Naive thymus-derived CD4-positive, alpha-beta T cell (primary cell): ENCODE results near the gene NEK11. TPM values are rescaled to one million over a fixed set of nuclear protein-coding genes. Genes with fewer than 3 reads are reported as not detected.

ENCODE experiments used
- ATAC-seq: fragments of 150-1000 bp; cut with Tn5 transposase; 2 replicates; pipeline ENCODE4 v1.10.0; 2021; ENCODE audit warnings: mild to moderate bottlenecking, moderate library complexity
- CTCF ChIA-PET: fragments of 350-600 bp; sonication (Branson Sonifier 250); formaldehyde crosslinking; loops from one replicate; lab custom pipeline; 2021; ENCODE audit warnings: antibody characterized with exemption; lab: Charles Lee
- POLR2A ChIA-PET: fragments of 350-600 bp; sonication (Branson Sonifier 250); formaldehyde crosslinking; loops from one replicate; lab custom pipeline; 2021; ENCODE audit warnings: antibody characterized with exemption, inconsistent platforms; lab: Charles Lee
- DNase-seq, 9 donors: peaks; one replicate each; pipeline versions ENCODE4 v3.0.0 to v3.0.0-alpha.2; 2020 to 2022; ENCODE audit warnings: mixed read lengths in 1 of 9
- H3K27ac ChIP-seq: one replicate; pipeline ENCODE4 v1.7.0; 2013; ENCODE audit warnings: mild to moderate bottlenecking, low read depth, low read length, moderate library complexity
- H3K27me3 ChIP-seq, 2 donors: one replicate each; pipeline ENCODE4 v1.7.0; 2013; ENCODE audit warnings: low read length in 2 of 2, mild to moderate bottlenecking in 2 of 2, moderate library complexity in 2 of 2; ENCODE audit not compliant: control insufficient read depth in 2 of 2, insufficient read depth in 2 of 2
- H3K36me3 ChIP-seq, 3 experiments: 1 replicate in 2 of 3; 2 replicates in 1 of 3; pipeline ENCODE4 v1.7.0; 2013; ENCODE audit warnings: low read length in 3 of 3, mild to moderate bottlenecking in 3 of 3, moderate library complexity in 1 of 3; ENCODE audit not compliant: insufficient read depth in 3 of 3, control insufficient read depth in 2 of 3
- H3K4me1 ChIP-seq, 2 donors: one replicate each; pipeline ENCODE4 v1.7.0; 2013; ENCODE audit warnings: low read length in 2 of 2, mild to moderate bottlenecking in 2 of 2, moderate library complexity in 1 of 2; ENCODE audit not compliant: control insufficient read depth in 2 of 2, insufficient read depth in 2 of 2
- H3K4me3 ChIP-seq: 2 replicates; pipeline ENCODE4 v1.7.0; 2013; ENCODE audit warnings: mild to moderate bottlenecking, low read length
- H3K9me3 ChIP-seq, 3 experiments: 1 replicate in 2 of 3; 2 replicates in 1 of 3; pipeline ENCODE4 v1.7.0; 2013; ENCODE audit warnings: low read length in 3 of 3; ENCODE audit not compliant: control insufficient read depth in 2 of 3
- H3K27ac Mint-ChIP-seq, 9 donors: one replicate each; pipeline ENCODE4 v1.8.0; 2020 to 2022; ENCODE audit warnings: mixed read lengths in 9 of 9, mild to moderate bottlenecking in 8 of 9, moderate library complexity in 5 of 9, inconsistent platforms in 2 of 9
- H3K27me3 Mint-ChIP-seq, 5 donors: one replicate each; pipeline ENCODE4 v1.8.0; 2021 to 2022; ENCODE audit warnings: mixed read lengths in 5 of 5, mild to moderate bottlenecking in 1 of 5
- H3K36me3 Mint-ChIP-seq, 5 donors: one replicate each; pipeline ENCODE4 v1.8.0; 2020 to 2022; ENCODE audit warnings: mixed read lengths in 5 of 5, mild to moderate bottlenecking in 3 of 5, inconsistent platforms in 1 of 5
- H3K4me1 Mint-ChIP-seq, 7 donors: one replicate each; pipeline ENCODE4 v1.8.0; 2020 to 2022; ENCODE audit warnings: mixed read lengths in 7 of 7, mild to moderate bottlenecking in 3 of 7, inconsistent platforms in 1 of 7
- H3K4me3 Mint-ChIP-seq, 10 donors: one replicate each; pipeline ENCODE4 v1.8.0; 2020 to 2022; ENCODE audit warnings: mild to moderate bottlenecking in 10 of 10, mixed read lengths in 10 of 10, moderate library complexity in 6 of 10, inconsistent platforms in 2 of 10
- H3K9me3 Mint-ChIP-seq, 11 donors: one replicate each; pipeline ENCODE4 v1.8.0; 2020 to 2022; ENCODE audit warnings: mixed read lengths in 11 of 11, mild to moderate bottlenecking in 4 of 11, inconsistent platforms in 1 of 11, moderate library complexity in 1 of 11
- intact Hi-C, 2 donors: fragments of 100-400 bp; cut with micrococcal nuclease; formaldehyde crosslinking; loops; one replicate each; pipeline ENCODE4 v1.15.1; 2023
- polyA plus RNA-seq, 2 donors: library from polyadenylated mRNA; unstranded; fragments of 300-500 nt; fragmentation: Illumina TruSeq; gene quantifications; one replicate each; pipeline ENCODE4 v1.2.3, GENCODE V29; 2021
- total RNA-seq, 6 experiments: library from RNA in 5 of 6; stranded (reverse) in 5 of 6; gene quantifications; 1 replicate in 5 of 6; 2 replicates in 1 of 6; pipeline ENCODE4 v1.2.3 and lab custom pipeline; 2021 to 2026

NEK11 gene
- total and polyA plus RNA-seq, 7 experiments from 2014 or later: 1.5 to 9.0 (median 4.4) TPM

DNA sequence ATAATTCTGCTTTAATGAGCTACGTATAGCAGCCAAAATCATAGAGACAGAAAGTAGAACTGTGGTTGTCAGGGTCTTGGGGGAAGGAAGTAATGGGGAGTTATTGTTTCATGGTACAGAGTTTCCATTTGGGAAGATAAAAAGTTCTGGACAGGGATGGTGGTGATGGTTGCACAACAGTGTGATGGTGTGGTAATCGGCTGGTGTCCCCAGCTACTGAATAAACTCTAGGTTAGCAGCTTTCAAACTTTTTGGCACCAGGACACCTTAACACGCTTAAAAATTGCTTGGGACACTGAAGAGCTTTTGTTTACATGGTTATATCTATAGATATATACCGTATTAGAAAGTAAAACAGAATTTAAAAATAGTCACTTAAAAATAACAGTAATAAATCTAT lies 166.0 kb downstream of the NEK11 start:
- Mint-ChIP-seq H3K9me3 (peaks cover 0 to 7% (median 4%) of the 10 kb centered on the region in 11 donors), H3K4me3 (no peak overlapping the region), H3K36me3 (no peaks in the 10 kb centered on the region), H3K4me1 (no peaks in the 10 kb centered on the region), H3K27me3 (no peaks in the 10 kb centered on the region), H3K27ac (no peak overlapping the region)
- DNase-seq: no peak
- intact Hi-C loops: no loop called here
- no peak overlapping the region for H3K4me3 ChIP-seq
- POLR2A ChIA-PET: no interaction called here
- no peaks in the 10 kb centered on the region for H3K27me3 ChIP-seq
- no peaks in the 10 kb centered on the region for H3K36me3 ChIP-seq
- H3K27ac ChIP-seq: no peak overlapping the region
- H3K9me3 ChIP-seq: no peaks in the 10 kb centered on the region
- no peaks in the 10 kb centered on the region for H3K4me1 ChIP-seq
- CTCF ChIA-PET: no interaction called here
- no peak for ATAC-seq

GRCh38 chr3:131193641-131194238 lies 167.1 kb downstream of the NEK11 start:
- Mint-ChIP-seq H3K27me3 (no peaks in the 10 kb centered on the region), H3K4me1 (no peaks in the 10 kb centered on the region), H3K4me3 (no peak overlapping the region), H3K9me3 (peaks cover 0 to 7% (median 4%) of the 10 kb centered on the region in 11 donors), H3K27ac (no peak overlapping the region), H3K36me3 (peaks cover 0 to 4% (median 0%) of the 10 kb centered on the region in 5 donors)
- intact Hi-C loops: no loop called here
- Histone ChIP-seq H3K9me3 (no peaks in the 10 kb centered on the region), H3K27ac (no peak overlapping the region), H3K4me1 (no peaks in the 10 kb centered on the region), H3K4me3 (no peak overlapping the region), H3K36me3 (no peaks in the 10 kb centered on the region), H3K27me3 (no peaks in the 10 kb centered on the region)
- DNase-seq (no peak), ATAC-seq (no peak)
- CTCF ChIA-PET: no interaction called here
- POLR2A ChIA-PET: no interaction called here

DNA sequence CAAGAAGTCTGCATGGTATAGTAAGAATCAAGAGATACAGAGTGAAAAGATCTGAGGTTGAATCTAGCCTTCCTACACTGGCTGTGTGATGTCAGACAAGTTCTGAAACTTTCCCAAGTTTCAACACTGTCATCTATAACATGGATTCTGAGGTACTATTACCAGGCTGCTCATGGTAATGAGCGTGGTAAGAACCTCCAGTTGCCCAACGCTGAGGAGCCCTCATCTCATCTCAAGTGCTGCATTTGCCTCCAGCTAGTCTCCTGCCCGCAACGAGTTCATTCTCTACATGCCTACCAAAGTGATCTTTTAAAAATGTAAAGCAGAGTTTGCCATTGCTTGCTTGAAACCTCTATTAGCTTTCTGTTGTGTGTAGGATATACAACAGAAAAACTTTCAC lies 168.1 kb downstream of the NEK11 start:
- Histone ChIP-seq H3K27ac (no peak overlapping the region), H3K4me1 (no peaks in the 10 kb centered on the region), H3K27me3 (no peaks in the 10 kb centered on the region), H3K4me3 (no peak overlapping the region), H3K9me3 (no peaks in the 10 kb centered on the region), H3K36me3 (no peaks in the 10 kb centered on the region)
- Mint-ChIP-seq H3K4me3 (no peak overlapping the region), H3K4me1 (no peaks in the 10 kb centered on the region), H3K36me3 (peaks cover 0 to 4% (median 0%) of the 10 kb centered on the region in 5 donors), H3K27me3 (no peaks in the 10 kb centered on the region), H3K27ac (no peak overlapping the region), H3K9me3 (peaks cover 3 to 11% (median 6%) of the 10 kb centered on the region in 11 donors)
- no peak for ATAC-seq
- POLR2A ChIA-PET: no interaction called here
- DNase-seq: no peak
- CTCF ChIA-PET: no interaction called here
- intact Hi-C loops: no loop called here

DNA sequence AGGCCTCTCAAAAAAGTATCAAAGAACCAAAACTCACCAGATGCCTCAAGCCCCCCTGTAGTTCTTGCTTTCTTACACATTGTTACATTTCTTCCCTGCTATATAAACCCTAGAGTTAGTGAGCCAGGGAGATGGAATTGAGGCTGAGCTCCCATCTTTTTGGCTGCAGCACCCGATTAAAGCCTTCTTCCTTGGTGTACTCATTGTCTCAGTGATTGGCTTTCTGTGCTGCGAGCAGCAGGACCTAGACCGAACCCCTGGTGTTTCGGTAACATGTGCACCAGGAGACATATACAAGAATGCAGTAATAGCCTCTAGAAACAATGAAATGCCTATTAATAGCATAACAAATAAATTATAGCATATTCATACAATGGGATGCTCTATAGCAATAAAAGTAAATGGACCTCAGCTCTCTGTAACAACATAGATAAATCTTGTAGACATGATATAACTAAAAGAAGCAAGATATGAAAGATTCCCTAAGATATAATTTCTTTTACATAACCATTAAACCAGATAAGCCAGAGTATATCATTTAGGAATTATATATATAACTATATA lies 174.0 kb downstream of the NEK11 start:
- H3K27me3 Mint-ChIP-seq: no peaks in the 10 kb centered on the region
- H3K4me3 Mint-ChIP-seq: no peak overlapping the region
- ChIA-PET POLR2A (no interaction called here), CTCF (no interaction called here)
- ATAC-seq: no peak
- Histone ChIP-seq H3K27ac (no peak overlapping the region), H3K4me1 (no peaks in the 10 kb centered on the region), H3K4me3 (no peak overlapping the region), H3K27me3 (no peaks in the 10 kb centered on the region), H3K9me3 (peaks cover 0 to 13% (median 7%) of the 10 kb centered on the region in 3 experiments), H3K36me3 (no peaks in the 10 kb centered on the region)
- no peak overlapping the region for H3K27ac Mint-ChIP-seq
- H3K9me3 Mint-ChIP-seq: peaks cover 5 to 41% (median 14%) of the 10 kb centered on the region in 11 donors
- intact Hi-C loops: no loop called here
- DNase-seq: no peak
- H3K36me3 Mint-ChIP-seq: peaks cover 0 to 8% (median 0%) of the 10 kb centered on the region in 5 donors
- H3K4me1 Mint-ChIP-seq: no peaks in the 10 kb centered on the region

GRCh38 chr3:131216330-131216729 lies 189.7 kb downstream of the NEK11 start:
- ChIA-PET POLR2A (no interaction called here), CTCF (no interaction called here)
- Mint-ChIP-seq H3K36me3 (peaks cover 0 to 9% (median 0%) of the 10 kb centered on the region in 5 donors), H3K27me3 (peaks cover 0 to 3% (median 0%) of the 10 kb centered on the region in 5 donors), H3K4me3 (no peak overlapping the region), H3K4me1 (no peaks in the 10 kb centered on the region), H3K27ac (no peak overlapping the region), H3K9me3 (peaks cover 0 to 4% (median 0%) of the 10 kb centered on the region in 11 donors)
- Histone ChIP-seq H3K9me3 (no peaks in the 10 kb centered on the region), H3K27ac (no peak overlapping the region), H3K4me3 (no peak overlapping the region), H3K36me3 (no peaks in the 10 kb centered on the region), H3K4me1 (no peaks in the 10 kb centered on the region), H3K27me3 (no peaks in the 10 kb centered on the region)
- DNase-seq (no peak), ATAC-seq (no peak)
- intact Hi-C loops: loop anchor here in 1 of 2 donors (10.0 kb wide), 1 partner anchor 98 kb away; no protein-coding TSS in a partner anchor

- no peak overlapping the region for H3K4me3 ChIP-seq
- ATAC-seq (no peak), DNase-seq (no peak)
- Mint-ChIP-seq H3K9me3 (peaks cover 0 to 2% (median 0%) of the 10 kb centered on the region in 11 donors), H3K27me3 (peaks cover 0 to 3% (median 0%) of the 10 kb centered on the region in 5 donors), H3K4me1 (no peaks in the 10 kb centered on the region), H3K4me3 (no peak overlapping the region), H3K27ac (no peak overlapping the region), H3K36me3 (peaks cover 0 to 9% (median 0%) of the 10 kb centered on the region in 5 donors)
- no peaks in the 10 kb centered on the region for H3K36me3 ChIP-seq
- ChIA-PET CTCF (no interaction called here), POLR2A (no interaction called here)
- H3K27ac ChIP-seq: no peak overlapping the region
- no peaks in the 10 kb centered on the region for H3K4me1 ChIP-seq
- no peaks in the 10 kb centered on the region for H3K27me3 ChIP-seq
- intact Hi-C loops: loop anchor here in 1 of 2 donors (10.0 kb wide), 1 partner anchor 98 kb away; no protein-coding TSS in a partner anchor
- no peaks in the 10 kb centered on the region for H3K9me3 ChIP-seq
Measured at GRCh38 chr3:131216801-131217200, 190.1 kb downstream of the NEK11 start.
